Measurements from ENCODE around the gene SOST.

Gene SOST

DNA sequence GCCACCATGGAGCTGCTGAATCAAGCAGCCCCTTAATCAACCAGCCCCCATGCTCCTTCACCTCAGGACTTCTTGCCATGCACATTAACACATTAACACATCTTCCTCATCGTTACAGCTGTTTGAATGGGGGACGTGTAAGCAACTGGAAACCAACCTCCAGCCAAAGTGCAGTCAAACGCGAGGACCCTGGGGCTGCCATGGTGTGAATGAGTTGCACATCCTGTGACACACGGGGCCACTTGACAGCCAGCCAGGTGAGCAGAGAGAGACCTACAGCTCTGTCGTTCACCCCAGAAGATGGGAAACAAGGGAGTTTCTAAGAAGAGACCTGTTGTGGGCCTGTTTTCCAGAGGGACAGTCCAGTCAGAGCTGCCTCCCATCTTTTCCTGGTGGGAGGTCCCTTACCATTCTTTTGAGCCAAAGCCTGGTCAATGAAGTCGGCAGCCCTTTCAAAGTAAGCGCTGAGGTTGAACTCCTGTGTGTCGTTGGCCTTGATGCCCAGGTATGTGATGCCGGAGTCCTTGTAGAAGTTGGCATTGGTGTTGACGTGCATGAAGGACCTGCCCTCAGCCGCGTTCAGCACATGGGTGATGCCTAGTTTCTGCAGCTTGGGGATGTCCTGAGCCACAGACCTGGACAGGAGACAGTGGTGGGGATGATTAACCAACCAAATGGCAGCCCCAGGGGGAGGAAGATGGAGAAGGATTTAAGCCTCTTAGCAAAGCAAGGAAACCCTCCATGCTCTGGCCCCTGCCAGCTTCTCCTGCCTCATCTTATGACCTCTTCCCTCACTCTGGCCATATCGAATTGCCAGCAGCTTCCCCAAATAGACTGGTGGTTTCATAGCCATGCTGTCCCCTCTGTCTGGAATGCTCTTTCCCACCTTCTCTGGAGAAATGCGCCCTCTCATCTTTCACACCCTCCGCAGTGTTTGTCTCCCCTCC lies 16.0 kb upstream of the SOST start:
- no peak for DNase-seq

DNA sequence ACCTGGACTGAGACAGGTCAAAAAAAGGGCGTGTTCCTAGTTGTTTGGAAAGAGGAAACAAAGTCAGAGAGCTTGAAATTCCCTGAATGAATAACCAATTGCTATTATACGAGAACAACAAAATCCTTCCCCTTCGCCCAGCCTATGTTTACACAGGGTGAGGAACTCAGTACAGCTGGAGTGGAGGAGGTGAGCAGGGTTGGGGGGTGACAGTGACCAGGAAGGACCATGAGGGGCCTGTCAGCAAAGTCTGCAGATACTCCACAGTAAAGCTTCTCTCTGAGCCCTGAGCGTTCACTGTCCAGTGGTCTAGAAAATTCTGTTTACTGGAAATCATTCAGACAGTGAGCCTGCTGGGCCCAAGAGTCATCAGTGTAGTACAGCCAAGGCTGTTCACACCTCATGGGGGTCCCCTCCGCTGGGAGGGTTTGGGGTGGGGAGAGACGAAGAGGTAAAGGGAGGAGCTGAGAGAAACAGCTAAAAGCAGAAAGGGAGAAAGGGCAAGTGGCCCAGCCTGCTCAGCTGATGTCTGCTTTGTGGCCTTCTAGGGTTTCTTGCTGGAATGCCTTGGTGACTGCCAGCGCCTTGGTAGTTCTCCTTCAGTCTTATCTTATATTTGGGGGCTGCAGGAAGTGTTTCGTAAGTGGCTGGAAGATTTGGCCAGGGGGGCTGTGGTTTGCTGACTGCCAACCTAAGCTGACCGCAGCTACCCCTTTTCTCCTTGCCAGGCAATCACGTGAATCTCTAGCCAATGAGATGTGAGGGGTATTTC lies 14.5 kb upstream of the SOST start:
- DNase-seq: no peak

DNA sequence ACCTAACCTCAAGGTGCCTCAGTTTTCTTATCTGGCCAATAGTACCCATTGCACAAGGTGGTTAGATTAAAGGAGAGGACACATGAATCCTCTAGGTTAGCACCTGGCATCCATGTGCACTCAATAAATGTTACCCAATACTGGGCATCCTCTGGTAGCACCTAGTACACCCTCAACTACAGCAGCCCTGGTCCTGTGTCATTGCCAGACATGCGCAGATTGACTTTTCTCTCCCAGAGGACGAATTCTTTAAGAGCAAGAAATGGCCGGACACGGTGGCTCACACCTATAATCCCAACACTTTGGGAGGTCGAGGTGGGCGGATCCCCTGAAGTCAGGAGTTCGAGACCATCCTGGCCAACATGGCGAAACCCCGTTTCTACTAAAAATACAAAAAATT lies 12.9 kb upstream of the SOST start:
- no peak for DNase-seq

DNA sequence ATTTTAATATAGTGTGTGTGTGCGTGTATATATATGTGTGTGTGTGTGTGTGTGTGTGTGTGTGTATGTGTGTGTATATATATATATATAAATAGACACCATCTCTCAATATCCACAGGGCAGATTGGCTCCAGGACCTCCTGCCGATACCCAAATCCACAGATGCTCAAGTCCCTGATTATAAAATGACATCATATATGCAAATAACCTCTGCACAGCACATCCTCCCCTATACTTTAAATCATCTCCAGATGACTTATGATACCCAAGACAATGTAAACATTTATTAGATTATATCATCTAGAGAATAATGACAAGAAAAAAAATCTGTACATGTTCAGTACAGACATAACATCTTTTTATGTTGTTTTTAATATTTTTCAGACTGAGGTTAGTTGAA lies 12.4 kb upstream of the SOST start:
- DNase-seq: no peak

DNA sequence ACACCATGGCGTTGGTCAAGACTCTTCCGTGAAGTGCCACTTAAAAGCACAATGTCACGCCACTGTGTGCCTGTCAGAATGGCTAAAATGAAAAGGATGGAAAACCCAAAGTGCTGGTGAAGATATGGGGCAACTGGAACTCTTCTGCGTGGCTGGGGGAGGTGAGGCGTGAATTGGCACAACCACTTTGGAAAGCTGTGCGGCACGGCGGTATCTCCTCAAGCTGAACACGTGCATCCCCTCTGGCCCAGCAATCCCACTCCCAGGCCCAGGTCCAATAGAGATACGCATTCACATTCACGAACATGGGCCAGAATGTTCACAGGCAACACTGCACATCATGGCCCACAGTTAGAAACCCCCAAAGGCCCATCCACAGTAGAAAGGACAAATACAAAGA lies 11.3 kb upstream of the SOST start:
- DNase-seq: no peak

DNA sequence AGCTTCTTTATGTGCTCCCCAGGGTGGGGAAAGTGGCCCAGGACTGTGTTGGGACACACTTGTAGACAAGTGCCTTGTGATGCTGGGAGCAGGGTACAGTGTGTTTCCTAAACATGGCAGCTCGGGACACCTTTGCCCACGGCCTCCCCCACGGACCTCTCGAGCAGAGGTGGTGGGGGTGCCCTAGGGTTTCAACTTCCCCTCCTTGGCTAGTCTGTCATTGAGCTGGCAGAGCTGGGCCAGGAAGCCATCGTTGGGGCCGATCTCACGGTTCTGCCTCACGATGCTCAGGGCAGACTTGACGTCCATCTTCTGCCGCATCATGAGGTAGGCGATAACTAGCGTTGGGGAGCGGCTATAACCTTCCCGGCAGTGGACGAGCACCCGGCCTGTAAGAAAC lies 10.8 kb upstream of the SOST start:
- no peak for DNase-seq

DNA sequence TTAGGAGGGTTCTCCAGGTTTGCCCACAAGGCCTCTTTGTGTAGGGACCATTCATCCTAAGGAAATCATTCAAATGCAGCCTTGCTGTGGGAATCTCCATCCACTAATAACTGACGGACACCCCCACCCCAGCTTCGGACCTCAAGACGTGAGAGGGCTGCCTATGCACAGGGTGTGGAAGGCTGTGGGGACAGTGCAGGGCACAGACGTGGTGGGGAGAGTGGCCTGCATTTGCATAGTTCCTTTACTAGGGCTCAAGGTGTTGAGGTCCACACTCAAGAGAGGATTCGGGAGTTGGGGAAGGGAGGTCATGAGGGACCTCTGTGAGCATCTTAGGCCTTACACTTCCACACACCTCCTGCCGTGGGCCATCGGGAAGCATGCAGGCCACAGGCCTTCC lies 10.4 kb upstream of the SOST start:
- DNase-seq: no peak

DNA sequence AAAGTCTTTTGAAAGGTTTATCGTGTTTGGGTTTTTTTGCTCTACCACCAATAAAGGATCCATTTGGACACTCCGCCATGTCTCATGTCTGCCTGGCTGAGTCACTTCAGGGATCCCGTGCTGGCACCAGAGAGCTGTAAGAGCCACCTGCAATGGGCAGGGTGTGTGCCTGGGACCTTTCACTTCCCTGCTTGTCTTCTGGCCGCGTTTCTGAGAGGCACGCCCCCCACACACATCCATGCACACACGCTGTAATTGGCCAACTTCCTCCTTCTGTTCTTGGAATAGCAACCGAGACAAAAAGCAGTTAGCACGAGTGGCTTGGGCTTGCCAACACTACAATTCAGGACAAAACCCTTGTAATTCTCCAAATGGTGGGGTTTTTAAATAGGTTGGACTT lies 9.8 kb upstream of the SOST start:
- DNase-seq: no peak

DNA sequence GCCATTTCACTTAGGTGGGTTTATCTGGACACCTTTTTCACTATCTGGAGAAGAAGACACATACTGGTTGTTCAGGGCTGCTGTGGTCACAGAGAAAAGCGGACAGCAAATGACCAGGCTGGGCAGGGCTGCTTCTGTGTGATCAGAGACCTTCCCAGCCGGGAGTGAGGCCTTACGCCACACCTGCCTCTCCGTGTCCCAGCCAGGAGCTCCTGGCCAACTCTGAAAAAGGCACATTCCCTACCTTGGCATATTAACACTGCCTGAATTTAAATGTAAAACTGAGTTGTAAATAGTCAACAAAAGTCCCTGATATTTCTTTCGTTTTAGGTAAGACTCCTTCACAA lies 9.1 kb upstream of the SOST start:
- no peak for DNase-seq

DNA sequence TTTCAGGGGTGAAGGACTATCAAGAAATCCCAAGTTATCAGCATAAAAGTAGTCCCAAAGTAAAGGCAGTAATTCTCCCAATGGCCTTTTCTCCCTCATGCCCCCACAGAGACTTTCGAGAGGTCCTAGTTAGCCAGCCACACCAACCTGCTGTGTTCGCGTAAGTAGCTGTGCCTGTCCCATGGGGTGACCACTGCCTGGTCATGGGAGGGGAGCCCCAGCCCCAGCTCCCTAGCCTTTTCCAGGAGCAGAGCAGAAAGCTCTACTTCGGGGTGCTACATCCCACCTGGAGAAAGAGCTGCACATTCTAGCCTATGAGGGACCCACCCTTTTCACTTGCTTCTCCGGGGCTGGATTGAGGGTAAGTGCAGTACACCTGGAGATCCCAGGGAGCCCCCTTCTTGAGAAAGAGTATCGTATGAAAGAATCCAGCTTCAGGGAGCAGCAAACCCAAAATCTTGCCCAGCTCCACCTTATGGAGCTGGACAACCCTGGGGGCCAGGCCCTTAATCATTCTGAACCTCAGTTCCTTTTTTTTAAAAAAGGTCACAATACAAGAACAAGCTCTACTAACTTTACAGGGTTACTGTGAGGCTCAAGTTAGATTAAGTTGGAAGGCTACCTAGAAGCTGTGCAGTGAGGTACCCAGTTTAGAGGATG lies 8.6 kb upstream of the SOST start:
- no peak for DNase-seq

DNA sequence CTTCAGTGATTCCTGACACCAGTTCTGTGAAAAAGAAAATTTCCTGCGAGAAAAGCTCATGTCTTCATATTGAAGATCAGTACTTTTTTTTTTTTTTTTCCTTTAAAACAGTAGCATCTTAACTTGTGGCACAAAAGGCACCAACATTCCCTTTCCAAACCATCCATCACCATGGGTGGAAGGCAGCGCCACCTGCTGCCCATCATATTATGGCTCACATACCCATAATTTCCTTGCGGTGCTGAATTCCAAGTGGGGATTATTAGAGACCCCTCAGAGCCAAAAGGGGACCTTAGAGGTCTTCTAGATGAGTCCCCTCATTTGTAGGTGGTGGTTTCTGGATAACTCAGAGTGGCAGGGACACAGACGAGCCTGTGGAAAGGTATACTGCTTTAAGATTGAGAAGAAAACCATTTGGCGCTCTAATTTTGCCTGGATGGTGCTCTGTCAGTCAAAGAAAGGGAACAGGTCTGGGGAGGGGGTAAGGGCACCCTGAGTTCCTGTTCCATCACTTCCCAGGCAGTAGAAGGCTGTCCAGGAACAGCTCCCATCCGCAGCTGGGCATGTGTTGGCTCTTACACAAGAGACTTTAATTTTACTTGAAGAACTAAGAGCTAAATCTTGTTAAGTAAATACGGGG lies 7.9 kb upstream of the SOST start:
- peak; percentile 45 for DNase-seq

DNA sequence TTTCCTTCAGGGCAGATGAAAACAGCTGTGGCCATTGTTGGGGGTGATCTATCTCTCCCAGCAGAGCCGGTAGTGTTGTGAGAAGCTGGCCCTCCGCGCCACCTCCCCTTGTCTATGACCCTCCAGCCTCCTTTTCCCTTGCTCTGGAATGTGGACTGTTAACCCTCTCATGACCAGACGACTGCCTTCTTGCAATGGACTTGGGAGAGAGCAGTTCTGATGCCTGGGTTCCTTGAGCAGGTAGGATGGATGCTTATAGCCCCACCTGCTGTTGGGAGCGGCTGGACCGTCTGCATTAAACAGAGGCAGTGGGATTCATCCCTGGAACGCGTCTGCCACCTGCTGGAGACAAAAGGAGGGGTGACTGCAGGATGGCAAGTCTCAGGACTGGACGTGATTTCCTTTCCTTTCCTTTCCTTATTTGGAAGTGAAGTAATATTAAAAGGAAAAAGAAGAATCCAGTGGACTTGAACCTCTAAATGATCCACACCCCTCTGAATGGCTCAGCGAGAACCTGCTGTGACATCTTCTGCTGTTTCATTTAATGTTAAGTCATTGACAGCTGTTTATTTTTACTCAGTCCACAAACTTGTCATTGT lies 1.8 kb upstream of the SOST start:
- peak; percentile 89 for DNase-seq

DNA sequence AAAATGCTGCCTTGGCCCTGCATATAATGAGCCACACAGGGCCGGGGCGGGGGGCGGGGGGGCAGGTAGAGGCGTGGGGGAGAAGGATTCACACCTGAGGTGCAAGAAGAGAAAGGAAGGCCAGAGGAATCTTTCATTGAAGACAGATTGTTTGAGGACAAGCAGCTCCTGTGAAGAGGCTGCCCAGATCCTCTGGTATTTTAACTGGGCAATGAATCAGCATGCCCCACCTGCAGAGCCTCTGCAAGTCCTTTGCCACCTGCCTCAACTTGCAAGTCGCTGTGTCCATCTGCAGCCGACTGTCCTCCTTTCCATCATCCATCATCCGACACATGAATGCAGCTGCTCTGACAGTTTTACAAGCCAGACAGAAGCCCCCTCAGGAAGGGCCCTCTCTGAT lies 1.2 kb upstream of the SOST start:
- DNase-seq: no peak

DNA sequence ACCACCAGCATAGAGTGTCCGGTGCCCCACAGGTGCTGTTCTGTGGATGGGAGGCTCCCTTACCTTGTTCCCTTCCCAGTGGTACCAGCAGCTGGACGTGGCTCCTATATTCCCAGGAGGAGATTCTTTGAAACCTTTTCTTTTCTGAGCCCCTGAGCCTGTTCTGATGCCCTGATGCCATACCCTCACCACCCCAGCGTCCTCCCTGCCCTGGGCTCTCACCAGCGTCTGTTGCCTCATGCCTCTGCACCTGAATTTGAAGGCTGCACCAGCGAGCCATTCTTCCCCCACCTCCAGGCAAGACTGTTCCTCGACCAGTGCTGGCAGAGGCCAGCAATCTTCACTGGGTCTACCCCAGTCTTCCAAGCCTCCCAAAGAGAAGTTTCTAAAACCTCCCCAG lies 505 bp downstream of the SOST start:
- DNase-seq: no peak

DNA sequence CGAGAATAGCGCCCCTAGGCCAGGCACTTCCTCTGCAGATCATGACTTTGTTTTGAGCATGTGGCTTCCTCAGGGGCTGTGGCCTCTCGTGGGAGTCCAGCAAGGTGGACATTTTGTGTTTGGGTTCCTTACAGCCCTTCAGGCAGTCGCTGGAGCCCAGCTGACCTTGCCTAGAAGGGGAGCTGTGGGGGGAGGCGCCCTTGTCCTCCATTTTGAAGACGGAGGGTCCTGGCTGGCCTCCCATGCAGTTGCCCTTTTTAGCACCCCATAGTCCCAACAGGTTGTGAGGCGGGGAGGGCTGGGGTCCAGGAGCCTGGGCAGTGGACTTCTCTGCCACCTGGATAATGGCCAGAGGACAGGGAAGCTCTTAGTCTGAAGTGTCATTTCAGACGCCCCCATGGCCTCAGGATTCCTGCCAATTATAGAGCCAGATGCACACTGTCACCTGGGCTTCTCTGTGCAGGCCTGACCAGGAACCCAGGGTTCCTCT lies 1.4 kb downstream of the SOST start:
- DNase-seq: no peak

DNA sequence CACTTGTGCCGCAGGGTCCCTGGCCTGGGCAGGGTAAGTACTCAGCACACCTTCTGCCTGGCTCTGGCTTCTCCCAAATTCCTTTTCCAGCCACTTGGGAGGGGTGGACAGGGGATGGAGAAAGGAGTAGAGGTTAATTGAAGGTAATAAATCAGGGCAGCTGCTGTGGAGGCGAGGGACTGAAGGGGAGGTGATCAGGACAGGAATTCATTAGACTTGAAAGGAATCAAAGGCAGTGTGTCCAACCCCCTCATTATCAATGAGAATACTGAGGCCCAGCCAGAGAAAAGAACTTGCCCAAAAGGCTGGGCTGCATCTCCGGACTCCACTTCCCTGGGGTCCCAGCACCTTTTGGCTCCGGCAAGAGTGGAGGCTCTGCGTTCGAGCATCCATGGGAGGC lies 2.4 kb downstream of the SOST start:
- DNase-seq: no peak

DNA sequence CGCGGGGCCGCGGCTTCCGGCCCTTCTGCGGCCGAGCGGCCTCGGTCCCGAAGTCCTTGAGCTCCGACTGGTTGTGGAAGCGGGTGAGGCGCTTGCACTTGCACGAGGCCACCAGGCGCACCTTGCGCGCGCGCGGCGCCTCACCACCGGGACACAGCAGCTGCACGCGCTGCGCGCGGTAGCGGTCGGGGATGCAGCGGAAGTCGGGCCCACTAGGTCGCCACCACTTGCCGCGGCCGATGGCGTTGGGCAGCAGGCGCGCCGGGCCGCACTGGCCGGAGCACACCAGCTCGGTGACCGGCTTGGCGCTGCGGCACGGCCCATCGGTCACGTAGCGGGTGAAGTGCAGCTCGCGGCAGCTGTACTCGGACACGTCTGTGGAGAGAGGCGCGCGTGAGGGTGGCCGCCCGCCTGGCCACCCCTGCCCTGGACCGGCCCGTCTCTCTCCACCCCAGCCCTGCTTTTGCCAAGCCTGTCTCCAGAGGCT lies 3.2 kb downstream of the SOST start:
- peak; percentile 31 for DNase-seq

DNA sequence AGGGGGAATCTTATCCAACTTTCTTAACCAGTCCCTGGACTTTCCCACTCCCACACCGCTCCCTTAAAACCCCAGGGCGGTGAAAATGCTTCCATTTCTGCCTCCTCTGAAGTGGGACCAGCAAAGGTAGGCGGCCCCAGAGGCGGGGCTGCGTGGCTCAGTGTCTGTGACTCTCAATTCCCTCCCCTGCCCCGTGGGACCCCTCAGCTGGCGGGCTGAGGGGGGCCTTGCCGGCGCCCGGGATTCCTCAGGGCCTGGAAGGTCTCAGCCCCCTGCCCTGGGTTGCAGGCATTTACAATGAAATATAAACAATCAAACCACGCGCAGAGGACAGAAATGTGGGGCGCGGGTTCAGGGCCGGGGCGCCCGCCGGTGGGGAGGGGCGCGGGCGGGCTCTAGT lies 3.6 kb downstream of the SOST start:
- DNase-seq: no peak

DNA sequence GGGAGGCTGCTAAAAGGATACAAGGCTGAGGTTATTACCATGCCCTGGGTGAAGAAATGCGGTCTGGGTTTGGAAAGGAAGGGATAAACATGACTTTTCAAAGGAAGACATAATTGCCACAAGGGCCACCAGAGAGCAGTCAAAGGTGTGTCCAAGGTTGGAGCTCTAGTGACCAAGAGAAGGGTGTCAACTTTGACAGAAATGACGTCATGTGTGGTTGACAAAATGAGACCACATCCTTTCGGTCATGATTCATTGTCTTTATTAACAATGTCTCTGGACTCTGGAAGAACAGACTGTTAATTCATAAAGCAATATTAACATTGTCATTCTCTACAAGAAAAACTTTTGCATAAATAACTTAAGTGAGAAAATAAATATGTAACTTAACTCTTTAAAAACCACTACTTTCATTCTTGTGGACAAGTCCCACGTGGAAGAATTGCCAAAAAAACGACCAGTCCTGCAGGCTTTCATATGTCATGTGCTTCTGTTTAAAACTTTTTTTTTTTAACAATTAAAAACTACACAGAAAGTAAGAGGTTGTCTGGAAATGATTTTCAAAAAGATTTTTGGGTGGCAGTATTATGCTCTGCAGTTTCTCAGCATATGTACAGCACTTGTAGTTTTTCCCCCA lies 5.0 kb downstream of the SOST start:
- DNase-seq: peak; percentile 32

DNA sequence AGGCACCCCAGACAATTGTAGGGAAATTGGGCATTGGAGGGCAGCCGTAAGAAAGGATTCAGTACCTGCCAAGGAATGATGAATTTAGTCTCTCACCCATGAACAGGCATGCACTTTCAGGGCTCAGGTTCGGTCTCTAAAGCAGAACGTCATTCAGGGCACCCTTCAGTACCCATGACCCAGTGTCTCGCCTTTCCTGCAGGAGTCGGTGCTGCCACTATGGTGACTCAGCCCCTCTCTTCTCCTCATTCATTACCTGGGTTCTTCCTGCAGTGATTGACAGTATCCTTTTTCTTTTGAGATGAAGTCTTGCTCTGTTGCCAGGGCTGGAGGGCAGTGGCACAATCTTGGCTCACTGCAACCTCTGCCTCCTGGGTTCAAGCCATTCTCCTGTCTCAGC lies 8.4 kb downstream of the SOST start:
- no peak for DNase-seq

DNA sequence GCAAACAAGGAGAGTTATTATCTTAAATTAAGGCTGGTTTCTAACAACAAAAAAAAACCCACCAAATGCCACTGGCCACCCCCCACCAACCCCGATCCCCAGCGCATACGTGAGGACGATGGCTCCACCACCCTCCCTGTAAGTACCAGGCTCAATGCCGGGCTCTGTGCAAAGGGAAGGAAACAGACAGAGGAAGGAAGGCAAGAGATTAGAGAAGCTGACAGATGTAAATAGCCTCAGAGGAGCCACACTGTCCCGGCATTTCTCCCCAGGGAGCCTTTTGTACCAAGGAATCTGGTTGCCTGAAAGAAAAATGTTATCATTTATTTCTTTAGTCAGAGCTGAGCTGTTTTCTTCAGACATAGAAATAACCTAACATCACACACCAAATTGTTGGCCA lies 13.1 kb downstream of the SOST start:
- no peak for DNase-seq

DNA sequence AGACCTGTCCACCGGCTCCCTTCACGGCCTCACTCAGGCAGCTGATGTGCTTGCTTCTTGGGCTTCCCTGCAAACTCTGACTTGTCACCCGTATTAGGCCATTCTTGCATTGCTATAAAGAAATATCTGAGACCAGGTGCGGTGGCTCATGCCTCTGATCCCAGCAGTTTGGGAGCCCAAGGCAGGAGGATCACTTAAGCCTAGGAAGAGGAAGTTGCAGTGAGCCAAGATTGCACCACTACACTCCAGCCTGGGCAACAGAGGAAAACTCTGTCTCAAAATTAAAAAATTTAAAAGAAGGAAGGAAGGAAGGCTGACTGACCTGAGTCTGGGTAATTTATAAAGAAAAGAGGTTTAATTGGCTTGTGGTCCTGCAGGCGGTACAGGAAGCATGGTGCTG lies 17.0 kb downstream of the SOST start:
- DNase-seq: no peak

Data from EL (cell line).